ENCODE measurements around the gene USP36. TPM values are rescaled to one million over a fixed set of nuclear protein-coding genes. Genes with fewer than 3 reads are reported as not detected.

Gene USP36
- total and polyA plus RNA-seq, 4 donors = 22.2 to 61.5 (median 44.9) TPM

DNA sequence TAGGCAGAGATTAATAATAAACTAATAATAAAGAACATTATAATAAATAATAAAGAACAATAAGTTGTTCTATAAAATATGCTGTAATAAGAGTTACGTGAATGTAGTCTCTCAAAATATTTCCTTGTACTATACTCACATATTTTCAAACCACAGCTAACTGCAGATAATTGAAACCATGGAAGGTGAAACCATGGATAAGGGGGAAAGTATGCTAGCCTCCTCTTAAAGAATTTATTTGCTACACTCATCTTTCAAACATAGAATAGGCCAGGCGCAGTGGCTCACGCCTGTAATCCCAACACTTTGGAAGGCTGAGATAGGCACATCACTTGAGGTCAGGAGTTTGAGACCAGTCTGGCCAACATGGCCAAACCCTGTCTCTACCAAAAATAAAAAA, 77.1 kb downstream of the USP36 start:
- Histone ChIP-seq H3K9me3 (ENCODE audit: control insufficient read depth in 4 of 4, insufficient read depth in 3 of 4, low read length in 3 of 4) (no peaks in the 10 kb centered on the region), H3K4me1 (ENCODE audit: control insufficient read depth in 5 of 5, insufficient read depth in 5 of 5, low read length in 5 of 5) (peaks cover 6 to 39% (median 17%) of the 10 kb centered on the region in 5 donors), H3K9ac (ENCODE audit: insufficient read depth in 1 of 2, low read length in 2 of 2) (no peak overlapping the region), H3K4me3 (no peak overlapping the region), H3K27me3 (ENCODE audit: control insufficient read depth in 3 of 3, insufficient read depth in 3 of 3, low read length in 2 of 3) (no peaks in the 10 kb centered on the region), H3K36me3 (ENCODE audit: control insufficient read depth in 4 of 4, insufficient read depth in 4 of 4, low read length in 4 of 4) (peaks cover 0 to 1% (median 0%) of the 10 kb centered on the region in 4 donors), H3K27ac (ENCODE audit: low read depth in 1 of 2, low read length in 1 of 2) (no peak overlapping the region)
- ATAC-seq (ENCODE audit: insufficient read depth, low FRiP score) = no peak
- DNase-seq = no peak
- WGBS, 2 donors = 92 to 93% methylated on average over 3 of the region's 3 CpGs
- no peak for TF ChIP-seq CTCF (IDR thresholded peaks at IDR 0.05; ENCODE audit: control extremely low read depth, extremely low read depth)

- H3K27me3 ChIP-seq (ENCODE audit: control insufficient read depth in 3 of 3, insufficient read depth in 3 of 3, low read length in 2 of 3) = no peaks in the 10 kb centered on the region
- no peak overlapping the region for H3K9ac ChIP-seq (ENCODE audit: insufficient read depth in 1 of 2, low read length in 2 of 2)
- no peaks in the 10 kb centered on the region for H3K9me3 ChIP-seq (ENCODE audit: control insufficient read depth in 4 of 4, insufficient read depth in 3 of 4, low read length in 3 of 4)
- H3K36me3 ChIP-seq (ENCODE audit: control insufficient read depth in 4 of 4, insufficient read depth in 4 of 4, low read length in 4 of 4) = no peaks in the 10 kb centered on the region
- ATAC-seq (ENCODE audit: insufficient read depth, low FRiP score) (no peak), DNase-seq (peak in 2 of 3 donors; percentile 63 to 69)
- 55 to 58% methylated on average over 5 of the region's 5 CpGs for WGBS, 2 donors
- TF ChIP-seq CTCF (IDR thresholded peaks at IDR 0.05; ENCODE audit: control extremely low read depth, extremely low read depth) = no peak
- no peak overlapping the region for H3K4me3 ChIP-seq
- H3K4me1 ChIP-seq (ENCODE audit: control insufficient read depth in 5 of 5, insufficient read depth in 5 of 5, low read length in 5 of 5) = peaks cover 6 to 38% (median 18%) of the 10 kb centered on the region in 5 donors
- peak overlapping the region in 1 of 2 donors; percentile 14 for H3K27ac ChIP-seq (ENCODE audit: low read depth in 1 of 2, low read length in 1 of 2)
Measured at GRCh38 chr17:78761789-78762406, 78.7 kb downstream of the USP36 start.

DNA sequence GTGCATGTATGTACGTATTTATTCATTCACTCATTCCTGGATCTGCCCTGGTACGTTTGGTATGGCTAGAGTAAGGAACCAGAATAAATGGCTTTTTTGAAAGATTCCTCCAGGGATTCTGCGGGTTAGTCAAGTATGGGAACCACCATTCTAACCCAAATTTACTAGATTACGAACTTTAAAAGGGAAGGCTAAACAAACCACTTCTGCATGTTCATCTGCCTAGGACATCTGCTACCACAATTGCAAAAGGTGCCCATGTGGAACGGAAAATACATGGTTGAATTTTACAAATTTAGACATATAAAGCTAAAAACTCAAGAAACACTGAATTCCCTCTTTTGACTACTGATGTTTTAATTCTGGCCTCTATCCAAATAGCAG, 80.7 kb downstream of the USP36 start:
- TF ChIP-seq CTCF (IDR thresholded peaks at IDR 0.05; ENCODE audit: control extremely low read depth, extremely low read depth) = no peak
- H3K27ac ChIP-seq (ENCODE audit: low read depth in 1 of 2, low read length in 1 of 2) = peak overlapping the region in 1 of 2 donors; percentile 18
- no peak overlapping the region for H3K9ac ChIP-seq (ENCODE audit: insufficient read depth in 1 of 2, low read length in 2 of 2)
- H3K4me3 ChIP-seq = no peak overlapping the region
- WGBS, 2 donors = 41 to 73% methylated on average over 5 of the region's 5 CpGs
- H3K36me3 ChIP-seq (ENCODE audit: control insufficient read depth in 4 of 4, insufficient read depth in 4 of 4, low read length in 4 of 4) = no peaks in the 10 kb centered on the region
- peaks cover 5 to 26% (median 18%) of the 10 kb centered on the region in 5 donors for H3K4me1 ChIP-seq (ENCODE audit: control insufficient read depth in 5 of 5, insufficient read depth in 5 of 5, low read length in 5 of 5)
- no peaks in the 10 kb centered on the region for H3K9me3 ChIP-seq (ENCODE audit: control insufficient read depth in 4 of 4, insufficient read depth in 3 of 4, low read length in 3 of 4)
- no peaks in the 10 kb centered on the region for H3K27me3 ChIP-seq (ENCODE audit: control insufficient read depth in 3 of 3, insufficient read depth in 3 of 3, low read length in 2 of 3)
- ATAC-seq (ENCODE audit: insufficient read depth, low FRiP score) (no peak), DNase-seq (no peak)
